Stimulated activated CD4-positive, alpha-beta T cell treated with anti-CD3 and anti-CD28 coated beads, Interleukin-12 subunit alpha, Interleukin-12 subunit beta, amount 100 ng/mL, for 48 hours (primary cell): ENCODE results near the gene ITPR3.

Experiments
- DNase-seq, 3 donors: peaks; one replicate each; pipeline ENCODE4 v3.0.0-alpha.2; 2020; ENCODE audit warnings: low read depth in 2 of 3, low spot score in 1 of 3

The ITPR3 gene

DNA sequence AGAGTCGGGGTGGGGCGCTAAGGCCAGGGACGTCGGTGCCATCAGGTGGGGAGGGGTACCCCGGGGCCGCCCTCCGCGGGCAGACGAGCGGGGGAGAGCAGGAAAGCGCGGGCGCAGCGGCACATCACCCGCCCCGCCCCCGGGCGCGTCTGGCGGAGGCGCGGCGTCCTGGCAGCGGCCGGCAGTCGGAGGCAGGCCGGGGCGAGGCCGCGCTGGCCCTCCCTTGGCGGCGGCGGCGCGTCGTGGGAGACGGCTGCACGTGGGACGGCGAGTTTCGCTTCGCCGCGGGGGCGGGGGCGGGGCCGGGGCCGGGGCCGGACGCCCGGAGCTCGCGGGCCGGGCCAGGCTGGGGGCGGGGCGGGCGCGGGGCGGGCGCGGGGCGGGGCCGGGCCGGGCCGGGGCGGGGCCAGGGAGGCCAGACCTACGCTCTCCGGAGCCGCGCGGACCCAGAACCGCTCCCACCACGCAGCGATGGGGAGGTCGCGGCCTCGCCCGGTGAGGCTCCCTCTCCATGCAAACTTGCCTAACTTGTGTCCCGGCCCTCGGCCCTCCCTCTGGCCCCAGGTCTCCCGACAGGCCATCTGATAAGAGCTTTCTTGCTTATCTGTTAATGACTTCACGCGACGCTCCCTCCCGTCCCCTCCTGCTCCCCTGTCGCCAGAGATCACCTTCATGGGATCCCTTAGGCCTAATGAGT lies 12.5 kb downstream of the ITPR3 start:
- peak in 2 of 3 donors; percentile 13 to 55 for DNase-seq

DNA sequence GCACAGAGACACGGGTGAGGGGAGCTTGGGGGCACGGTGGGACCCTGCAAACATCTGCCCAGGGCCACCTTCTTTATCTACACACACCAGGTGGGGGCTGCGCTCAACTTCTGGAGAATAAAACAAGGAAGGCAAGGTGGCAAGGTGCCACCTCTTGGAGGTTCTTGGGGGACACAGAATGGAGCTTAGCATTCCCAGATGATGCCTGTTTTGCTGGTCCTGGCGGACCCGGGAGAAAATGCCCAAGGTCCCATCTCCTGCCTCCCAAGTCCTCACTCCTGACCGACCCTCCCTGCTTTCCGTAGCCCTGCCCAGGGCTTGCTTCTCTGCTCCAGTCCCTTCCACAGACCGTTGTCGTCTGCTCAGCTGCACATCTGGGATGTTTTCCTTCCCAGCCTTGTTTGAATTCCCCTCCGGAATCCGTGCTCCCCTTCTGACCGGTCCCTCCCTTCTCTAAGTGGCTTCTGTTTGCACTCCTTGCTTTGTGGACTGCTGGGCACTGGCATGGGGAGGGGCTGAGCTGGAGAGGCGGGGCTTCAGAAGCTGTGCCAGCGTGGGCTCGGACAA lies 13.1 kb downstream of the ITPR3 start:
- DNase-seq = no peak

DNA sequence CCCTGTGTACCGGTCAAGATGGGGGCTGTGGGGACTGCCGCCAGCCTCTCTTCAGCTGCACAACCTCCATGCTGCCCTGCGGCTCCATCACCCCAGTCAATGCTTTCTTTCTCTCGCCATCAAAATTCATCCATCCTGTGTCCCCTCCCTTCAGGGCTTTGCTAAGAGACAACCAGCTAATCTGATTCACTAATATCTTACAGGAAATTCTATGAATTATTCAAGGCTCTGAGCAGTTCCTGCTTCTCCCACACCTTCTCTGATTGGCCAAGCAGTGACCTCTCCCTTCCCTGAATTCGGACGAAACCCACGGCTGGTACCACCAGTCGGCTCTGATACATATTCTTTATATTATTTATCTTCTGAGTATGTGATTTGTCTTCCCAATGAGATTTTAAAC lies 13.8 kb downstream of the ITPR3 start:
- DNase-seq = no peak

DNA sequence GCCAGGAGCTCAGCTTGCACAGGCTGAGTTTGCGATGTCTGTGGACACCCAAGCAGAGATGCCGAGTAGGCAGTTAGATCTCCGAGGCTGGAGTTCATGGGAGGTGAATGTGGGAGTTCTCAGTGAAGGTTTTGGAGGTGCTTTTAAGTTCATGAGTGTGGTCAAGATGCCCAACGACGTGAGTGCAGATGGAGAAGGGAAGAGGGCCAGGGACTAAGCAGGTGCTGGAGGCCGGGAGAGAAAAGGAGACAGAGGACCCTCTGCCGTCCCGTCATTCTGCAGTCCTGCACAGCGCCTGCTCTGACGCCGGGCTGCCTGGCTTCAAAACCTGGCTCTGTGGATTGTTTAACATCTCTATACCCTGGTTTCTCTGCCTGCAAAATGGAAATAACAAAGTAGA lies 15.5 kb downstream of the ITPR3 start:
- DNase-seq = no peak

DNA sequence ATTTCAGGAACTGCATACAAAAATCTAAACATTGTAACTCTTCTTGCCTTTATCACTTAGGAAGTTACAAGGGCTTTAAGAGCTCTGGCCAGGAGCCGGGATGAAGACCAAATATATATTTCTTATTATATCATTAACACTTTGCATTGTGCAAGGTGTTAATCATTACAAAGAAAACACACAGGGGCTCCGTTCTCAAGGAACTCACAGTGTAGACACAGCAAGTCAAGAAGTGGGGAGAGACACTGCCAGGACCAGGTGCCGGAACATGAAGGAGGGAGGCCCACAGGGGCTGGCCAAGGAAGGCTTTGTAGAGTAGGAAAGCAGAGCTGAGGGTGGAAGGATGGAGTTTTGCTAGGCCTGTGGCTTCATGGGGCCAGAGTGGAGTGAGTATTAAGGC lies 17.4 kb downstream of the ITPR3 start:
- DNase-seq = no peak

DNA sequence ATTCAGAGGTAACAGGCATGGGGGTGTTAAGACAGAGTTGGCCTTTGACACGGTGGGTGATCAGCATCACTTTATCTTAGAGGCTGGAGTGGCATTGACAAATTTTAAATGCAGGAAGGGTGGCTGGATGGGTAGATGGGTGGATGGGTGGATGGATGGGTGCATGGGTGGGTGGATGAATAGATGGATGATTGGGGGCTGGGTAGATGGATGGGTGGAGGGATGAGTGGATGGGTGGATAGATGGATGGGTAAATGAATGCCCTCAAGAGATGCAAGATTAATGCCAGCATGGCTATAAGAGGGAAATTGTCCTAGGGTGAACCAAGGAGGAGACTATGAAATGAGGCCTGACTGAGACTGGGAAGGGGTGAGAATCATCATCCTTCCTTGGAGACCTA lies 18.4 kb downstream of the ITPR3 start:
- no peak for DNase-seq

DNA sequence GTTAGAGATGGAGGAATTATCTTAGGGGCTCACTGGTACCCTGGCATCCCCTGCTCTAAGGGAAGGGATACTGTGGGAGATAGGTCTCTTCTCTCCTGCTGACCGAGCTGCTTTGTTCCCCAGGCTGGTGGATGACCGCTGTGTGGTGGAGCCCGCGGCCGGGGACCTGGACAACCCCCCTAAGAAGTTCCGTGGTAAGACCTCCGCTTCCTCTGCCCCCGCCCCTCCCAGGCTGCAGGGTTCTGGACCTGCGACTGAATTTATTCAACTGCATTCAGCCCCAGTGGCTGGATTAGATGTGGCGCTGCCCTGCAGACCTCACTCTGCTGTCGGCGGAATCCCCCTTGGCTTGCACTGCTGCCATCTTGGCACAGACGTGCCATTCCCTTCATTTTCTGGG lies 19.2 kb downstream of the ITPR3 start:
- no peak for DNase-seq

DNA sequence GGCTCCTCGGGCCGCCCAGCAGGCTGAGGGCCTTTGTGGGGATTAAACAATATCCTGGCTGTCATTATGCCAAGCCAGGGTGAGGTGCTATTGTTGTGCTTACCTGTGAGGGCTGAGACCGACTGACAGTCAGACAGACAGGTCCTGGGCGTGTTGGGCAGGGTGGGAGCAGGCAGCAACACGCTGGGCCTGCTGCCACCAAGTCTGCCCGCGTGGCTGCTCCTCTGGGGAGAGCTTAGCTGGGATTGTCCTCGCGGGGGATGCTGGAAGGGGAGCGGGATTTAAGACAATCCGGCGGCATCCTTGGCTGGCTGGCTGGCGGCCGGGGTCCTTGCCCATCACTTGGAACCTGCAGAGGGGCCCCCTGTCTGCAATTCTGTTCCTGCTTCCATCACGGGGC lies 20.0 kb downstream of the ITPR3 start:
- DNase-seq = no peak

DNA sequence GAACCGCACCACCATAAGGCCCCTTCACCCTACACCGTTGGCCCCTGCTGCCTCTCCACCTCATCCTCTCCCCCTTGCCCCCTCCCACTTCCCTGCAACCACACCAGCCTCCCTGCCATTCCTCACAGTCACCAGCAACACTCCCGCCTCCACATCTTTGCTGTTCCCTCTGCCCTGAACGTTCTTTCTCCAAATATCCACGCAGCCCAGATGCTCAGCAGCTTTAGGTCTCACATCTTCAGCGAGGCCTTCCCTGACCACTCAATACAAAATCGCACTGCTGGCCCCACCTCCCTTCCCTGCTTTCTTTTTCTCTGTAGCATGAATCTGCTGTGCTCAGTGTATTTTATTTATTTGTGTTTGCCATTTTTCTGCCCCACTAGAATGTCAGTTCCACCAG lies 20.5 kb downstream of the ITPR3 start:
- DNase-seq = no peak

DNA sequence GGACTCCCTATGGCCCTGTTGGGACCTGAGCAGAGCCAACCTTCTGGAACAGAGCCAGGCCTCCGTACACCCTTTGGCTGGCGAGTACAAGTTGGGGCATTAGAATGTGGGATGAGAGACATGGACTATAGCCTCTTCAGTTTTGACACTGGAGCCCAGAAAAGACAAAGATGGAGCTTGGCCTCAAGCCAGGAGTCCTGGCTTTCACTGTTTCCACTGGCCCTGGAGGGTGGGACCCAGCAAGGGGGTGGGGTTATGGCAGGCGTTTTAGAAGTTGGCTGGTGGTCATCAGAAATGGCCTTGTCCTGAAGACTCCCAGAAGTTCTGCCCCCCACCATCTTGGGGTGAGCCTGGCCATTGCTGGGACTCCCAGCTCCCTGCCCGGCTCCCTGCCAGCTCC lies 21.8 kb downstream of the ITPR3 start:
- DNase-seq = no peak

DNA sequence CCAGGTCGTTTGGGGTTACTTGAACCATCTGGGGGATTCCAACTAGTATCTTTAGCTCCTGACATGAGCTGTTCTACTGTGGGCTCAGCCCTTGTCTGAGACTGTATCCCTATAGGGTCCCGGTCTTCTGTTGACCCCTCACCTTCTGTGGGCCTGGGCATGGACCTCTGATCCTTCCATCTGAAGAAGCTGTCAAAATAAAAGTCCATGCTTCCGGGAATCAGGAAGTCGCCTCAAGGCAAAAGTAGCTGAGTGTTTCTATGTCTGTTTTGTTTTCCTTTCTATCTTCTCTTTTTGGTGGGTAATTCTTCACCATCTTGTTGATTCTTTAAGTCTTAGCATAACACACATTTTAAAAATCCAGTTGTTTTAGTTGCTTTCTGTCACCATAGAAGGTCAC lies 30.3 kb downstream of the ITPR3 start:
- no peak for DNase-seq

DNA sequence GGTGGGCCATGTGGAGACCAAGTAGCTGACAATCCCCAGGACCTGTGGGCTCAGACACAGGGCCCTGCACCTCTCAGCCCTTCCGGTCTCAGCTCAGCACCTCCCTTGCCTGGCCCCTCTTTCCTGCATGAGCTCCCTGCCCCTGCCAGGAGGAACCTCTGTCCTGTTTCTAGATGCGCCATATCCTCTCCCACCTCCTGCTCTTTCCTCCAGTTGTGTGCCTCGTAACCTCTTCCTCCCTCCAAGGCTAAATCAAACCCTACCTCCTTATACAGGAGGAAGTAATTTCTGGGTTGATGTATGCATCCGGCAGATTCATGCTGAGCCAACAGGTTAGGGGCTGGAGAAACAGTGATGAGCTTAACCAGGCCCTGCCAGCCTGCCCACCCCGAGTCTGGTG lies 30.9 kb downstream of the ITPR3 start:
- no peak for DNase-seq

DNA sequence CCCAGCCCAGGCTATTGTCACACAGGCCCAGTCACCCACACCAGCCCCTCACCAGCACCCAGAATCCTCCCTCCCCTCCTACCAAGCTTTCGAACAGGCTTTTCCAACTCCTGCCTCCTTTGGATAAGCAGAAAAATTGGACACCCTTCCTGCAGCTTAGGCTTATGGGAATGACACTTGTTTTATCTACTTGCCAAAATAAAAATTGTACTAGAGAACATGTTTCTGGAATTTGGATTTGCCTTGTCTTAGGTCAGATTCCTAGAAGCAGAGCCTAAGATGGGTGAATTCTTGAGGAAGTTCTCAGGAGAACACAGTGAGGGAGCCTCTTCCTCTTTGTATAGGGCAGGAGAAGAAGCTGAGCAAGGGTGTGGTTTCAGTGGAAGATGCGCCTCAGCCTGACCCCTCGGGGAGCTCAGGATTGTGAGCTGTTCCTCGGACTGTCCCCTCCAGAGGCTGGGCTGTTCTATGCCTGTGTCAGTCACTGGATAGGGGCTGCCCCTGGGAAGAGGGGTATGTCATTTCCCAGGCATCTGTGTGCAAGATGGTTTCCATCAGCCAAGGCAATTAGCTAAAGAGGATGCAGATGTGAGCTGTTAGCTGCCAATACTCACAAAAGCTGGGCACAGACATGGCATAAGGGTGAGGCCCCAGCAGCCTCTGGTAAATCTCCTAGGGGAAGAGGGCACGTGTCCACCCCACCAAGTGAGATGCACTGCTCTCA lies 33.9 kb downstream of the ITPR3 start:
- DNase-seq = no peak

DNA sequence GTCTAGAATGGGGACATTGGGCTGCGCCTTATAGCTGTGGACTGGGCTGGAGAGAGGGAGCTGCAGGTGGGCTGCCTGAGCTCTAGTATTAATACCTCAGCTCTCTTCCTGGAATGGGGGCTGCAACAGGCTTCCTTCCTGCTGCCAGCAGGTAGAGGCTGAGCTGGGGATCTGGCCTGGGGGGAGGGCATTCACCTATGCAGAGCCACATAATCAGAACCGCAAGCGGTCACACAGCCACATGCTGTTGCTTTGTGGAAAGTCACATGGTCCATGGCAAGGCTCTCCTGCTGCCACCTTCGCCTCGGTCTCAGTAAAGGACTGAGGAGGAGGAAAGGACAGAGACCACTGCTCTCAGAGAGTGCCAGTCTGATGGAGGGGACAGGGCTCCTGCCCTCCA lies 35.7 kb downstream of the ITPR3 start:
- no peak for DNase-seq

DNA sequence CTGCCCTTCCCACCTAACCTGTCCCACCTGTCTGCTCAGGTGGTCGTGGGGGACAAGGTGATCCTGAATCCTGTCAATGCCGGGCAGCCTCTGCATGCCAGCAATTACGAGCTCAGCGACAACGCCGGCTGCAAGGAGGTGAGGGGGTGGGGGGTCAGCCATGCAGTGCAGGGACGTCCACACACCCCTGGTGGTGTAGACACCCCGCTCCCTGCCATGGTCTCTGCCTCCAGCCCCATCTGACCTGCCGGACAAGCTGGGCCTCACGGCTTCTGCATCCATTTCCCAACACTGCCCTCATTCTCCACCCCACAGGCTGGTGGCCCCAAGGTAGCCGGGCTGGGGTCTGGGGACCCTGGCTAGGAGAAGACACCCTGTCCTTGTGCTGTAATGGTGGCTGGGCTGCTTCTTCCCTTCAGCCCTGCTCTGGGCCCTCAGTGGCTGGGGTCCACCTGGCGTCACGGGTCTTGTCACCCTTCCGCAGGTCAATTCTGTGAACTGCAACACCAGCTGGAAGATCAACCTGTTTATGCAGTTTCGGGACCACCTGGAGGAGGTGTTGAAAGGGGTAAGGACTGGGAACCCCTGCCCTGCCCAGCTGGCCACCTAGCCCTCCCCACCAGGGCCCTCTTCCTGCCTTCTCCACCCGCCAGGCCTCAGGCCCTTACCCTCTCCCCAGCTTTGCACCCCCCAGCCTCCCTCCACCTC lies 38.0 kb downstream of the ITPR3 start:
- no peak for DNase-seq

DNA sequence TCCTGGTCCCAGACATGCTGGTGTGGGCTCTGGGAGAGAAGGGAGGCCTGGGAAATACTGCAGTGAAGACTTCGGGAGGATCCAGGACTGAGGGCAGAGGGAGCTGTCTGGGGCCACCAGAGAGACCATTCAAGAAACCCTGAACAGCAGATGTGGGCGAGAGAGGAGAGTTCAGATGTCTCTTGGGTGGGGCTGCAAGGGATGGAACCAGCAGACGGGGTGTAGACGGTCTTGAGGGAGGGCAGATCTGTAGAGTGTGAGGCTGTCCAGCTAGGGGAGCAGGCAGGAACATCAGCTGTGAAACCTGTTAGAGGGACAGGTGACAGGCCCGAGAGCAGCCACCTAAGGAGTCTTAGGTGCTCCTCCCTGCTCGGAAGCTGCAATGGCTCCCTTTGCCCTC lies 38.9 kb downstream of the ITPR3 start:
- DNase-seq = no peak

DNA sequence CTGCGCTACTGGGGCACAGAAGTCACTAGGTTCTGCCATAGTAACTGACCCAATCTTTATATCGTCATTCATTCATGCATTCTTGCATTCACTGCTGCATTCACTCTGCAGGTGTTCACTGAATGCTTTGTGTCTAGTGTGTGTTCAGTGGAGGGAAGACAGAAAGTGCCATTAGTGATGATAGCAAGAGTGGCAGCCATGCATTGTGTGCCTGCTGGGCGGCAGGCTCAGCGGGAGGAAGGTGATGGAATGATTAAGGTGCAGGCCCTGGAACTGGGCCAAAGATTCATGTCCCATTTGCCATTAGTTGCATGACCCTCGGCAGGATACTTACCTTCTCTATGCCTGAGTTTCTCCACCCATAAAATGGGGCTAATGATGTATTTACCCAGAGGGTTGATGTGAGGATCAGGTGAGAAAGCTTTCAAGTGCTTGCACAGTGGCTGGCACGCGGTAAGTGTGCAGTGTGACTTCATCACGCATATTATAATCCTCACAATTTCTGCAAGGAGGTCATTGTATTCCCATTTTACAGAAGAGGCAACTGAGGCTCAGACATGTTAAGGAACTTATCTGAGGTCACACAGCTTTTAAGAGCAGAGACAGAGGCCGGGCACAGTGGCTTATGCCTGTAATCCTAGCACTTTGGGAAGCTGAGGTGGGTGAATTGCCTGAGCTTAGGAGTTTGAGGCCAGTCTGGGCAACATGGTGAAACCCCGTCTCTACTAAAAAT lies 40.1 kb downstream of the ITPR3 start:
- DNase-seq = no peak

DNA sequence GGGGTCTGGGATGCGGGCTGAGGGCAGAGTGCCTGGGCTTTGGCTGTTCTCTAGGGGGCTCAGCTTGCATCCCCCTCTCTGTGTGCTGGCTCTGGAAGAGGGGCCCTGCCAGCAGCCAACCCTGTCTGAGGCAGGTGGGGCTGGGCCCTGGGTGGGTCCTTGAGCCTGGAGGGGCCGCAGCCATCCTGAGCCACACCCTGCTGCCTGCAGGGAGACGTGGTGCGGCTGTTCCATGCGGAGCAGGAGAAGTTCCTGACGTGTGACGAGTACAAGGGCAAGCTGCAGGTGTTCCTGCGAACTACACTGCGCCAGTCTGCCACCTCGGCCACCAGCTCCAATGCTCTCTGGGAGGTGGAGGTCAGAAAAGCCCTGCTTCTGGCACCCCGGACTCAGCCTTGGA lies 41.2 kb downstream of the ITPR3 start:
- no peak for DNase-seq

DNA sequence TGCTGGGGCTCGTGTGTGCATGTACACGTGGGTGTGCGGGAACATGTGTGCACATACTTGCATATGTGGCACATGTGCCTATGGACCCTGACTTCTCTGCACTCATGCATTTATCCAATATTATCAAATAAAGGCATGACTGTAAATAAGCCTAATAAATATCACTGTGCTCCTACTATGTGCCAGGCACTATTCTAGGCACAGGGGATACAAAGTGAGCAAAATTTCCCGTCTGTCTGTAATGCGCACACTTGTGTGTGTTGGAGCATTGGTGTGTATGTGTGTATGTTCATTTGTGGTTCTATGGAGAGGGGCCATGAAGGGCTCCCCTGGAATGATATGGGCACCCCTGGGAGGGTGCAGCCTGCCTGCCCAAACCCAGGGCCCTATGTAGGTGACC lies 41.9 kb downstream of the ITPR3 start:
- no peak for DNase-seq

DNA sequence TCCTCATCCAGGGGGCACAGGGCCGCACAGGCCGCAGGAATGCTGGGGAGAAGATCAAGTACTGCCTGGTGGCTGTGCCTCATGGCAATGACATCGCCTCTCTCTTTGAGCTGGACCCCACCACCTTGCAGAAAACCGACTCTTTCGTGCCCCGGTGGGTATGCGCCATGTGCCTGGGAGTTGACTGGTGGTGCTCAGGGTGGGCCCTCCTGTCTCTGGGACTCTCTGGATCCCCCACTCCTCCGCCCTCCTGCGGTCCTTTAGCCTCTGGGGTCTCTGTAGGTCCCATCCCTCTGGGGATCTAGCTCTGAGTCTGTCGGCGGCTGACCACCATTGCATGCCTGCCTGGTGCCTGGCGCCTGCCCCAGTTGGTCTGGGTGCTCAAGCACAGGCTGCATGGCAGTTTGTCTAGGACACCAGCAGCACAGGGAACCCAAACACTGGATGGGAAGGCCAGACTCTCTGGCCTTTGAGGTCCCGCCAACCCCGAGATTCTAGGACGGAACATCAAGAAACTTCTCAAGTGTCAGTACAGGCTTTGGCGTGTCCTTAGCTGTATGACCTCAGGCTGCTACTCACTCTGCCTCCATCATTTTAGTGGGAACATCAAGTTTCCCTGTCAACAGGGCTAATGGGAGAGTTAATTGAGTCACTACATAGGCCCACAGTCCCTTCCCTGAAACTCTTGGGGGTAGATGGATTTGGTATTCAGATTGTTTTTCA lies 42.8 kb downstream of the ITPR3 start:
- DNase-seq = no peak
